ENCODE data around the gene STARD13.

Gene STARD13

DNA sequence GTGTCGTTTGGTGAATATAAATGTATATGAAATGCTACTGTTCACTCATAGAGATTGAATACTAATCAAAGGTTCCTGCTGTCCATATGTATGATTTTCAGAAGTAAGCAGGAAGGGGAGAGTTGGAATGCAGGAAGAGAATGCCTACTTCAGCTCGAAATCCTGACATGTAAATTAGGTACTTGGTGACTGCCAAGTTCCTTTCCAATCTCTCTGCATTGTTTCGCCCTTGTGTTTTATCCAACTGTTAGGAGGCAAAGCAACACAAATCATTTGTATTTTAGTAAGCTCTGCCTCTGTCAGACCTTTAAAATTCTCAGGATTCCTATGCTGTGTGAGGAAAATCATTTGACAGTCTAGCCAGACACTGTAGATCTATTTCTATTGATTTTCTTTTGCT, 9.0 kb downstream of the STARD13 start:
- no peak for DNase-seq

DNA sequence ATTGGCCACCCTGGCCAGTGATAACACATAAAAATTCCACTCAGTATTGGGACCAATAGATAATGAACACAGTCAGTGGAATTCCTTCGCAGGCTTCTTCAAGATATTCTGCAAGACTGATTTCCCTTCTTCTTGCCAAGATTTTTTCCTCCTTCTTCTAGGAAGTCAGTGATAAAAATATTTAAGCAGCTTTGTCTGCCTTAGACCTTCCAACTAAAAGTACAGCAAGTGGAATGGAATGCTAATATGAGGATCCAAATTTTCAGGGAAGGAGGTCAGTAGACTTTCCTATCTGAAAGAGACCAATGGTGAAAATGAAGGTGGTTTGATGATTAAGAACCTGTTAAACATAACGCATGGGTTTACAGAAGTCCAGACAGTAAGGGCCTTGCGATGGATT, 9.6 kb downstream of the STARD13 start:
- no peak for DNase-seq

DNA sequence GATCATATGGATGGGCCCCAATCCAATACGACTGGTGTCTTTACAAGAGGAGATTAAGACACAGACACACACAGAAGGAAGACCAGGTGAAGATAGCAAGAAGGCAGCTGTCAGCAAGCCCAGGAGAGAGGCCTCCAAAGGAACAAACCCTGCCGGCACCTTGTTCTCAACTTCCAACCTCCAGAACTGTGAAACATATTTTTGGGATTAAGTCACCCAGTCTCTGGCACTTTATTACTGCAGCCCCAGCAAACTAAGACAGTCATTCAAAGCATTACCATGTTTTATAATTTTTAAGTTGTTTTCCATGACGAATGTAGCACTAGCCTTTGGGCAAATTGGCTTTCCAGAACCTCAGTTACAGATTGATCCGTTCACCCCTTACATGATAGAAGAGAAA, 11.3 kb downstream of the STARD13 start:
- DNase-seq: no peak

DNA sequence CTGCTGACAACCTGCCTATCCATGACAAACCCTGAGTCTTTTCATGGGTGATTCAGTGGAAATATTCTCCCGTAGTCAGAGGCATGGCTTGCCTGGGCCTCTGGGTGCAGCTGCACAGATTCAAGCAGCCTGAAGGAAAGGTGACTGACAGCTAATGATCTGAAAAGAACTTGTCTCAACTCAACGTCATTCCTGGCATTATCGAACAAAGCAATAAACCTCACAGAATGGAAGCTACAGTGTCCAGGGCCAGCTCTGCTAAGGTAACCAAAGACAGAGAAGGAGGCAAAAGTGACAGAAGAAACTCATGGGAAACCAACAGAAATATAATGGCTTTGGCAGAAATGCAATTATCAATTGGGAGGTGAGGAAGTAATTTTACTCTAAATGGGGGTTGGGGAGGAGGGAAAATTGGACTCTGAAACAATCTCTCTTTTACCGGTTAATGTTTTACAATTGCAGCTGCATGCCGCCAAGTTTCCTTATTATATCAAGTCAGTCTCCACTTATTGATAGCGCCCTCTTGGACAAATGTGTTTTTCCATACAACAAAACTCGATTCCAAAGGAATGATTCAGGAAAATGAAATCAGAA, 12.9 kb downstream of the STARD13 start:
- DNase-seq: no peak

DNA sequence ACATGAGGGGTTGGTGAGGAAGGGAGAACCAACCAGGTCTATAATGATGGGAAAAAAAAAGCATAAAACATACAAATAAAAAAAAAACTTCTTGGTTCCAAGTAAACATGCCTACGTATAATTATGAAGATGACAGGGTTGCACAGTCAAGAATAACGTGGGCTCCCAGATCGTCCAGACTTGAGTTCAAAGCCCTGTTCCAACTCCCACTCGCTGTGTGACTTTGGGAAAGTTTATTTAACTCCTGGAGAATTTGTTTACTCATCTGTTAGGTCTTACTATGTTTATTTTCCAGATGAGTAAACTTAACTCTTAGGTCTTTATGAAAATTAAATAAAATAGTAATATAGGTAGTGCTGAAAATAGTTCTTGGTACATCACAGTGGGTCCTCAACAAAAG, 13.8 kb downstream of the STARD13 start:
- no peak for DNase-seq

DNA sequence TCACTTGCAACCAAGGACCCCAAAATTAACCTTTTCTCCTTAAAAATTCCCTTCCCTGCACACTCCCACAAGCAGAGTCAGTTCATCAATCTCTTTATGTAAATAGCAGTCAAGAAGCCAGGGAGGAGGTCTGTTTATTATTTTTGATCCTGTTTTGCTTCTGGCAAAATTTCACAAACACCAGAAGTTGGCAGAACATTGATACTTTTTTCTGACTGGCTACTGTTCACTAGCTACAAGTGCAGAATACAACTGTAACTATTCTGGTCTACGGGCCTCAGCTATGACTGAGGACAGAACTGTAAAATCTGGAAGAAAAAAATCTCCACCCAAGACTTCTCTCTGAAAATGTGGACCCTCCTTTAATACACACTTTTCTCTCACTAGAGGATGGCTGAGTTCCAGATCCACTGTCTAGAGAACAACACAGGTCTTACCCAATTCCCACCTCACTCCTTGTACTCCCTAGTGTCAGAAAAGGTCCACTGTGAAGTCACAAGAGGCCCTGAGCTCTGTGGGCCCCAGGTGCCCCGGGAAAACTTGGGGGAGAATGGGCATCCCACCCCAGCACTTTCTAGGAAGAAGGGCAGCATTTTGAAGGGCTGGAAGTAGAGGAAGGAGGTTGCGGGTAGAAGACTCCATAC, 14.5 kb downstream of the STARD13 start:
- DNase-seq: no peak

DNA sequence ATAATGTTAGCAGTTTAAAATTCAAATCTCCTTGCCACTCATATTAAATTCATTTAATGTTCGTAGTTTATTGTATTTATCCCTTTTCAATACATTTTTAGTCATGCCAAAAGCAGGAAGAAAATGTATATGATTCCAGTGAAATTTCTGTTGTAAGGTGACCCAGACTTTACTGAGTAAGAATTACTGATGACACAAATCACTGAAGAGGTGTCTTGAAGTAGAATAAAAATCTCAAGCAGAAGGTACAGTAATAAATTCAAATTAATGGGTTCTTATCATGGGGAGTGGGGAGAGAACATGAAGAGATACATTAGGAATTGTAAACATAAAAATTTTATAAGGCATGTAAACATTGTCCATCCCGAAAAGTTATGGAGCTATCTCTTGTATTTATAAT, 19.9 kb downstream of the STARD13 start:
- no peak for DNase-seq

DNA sequence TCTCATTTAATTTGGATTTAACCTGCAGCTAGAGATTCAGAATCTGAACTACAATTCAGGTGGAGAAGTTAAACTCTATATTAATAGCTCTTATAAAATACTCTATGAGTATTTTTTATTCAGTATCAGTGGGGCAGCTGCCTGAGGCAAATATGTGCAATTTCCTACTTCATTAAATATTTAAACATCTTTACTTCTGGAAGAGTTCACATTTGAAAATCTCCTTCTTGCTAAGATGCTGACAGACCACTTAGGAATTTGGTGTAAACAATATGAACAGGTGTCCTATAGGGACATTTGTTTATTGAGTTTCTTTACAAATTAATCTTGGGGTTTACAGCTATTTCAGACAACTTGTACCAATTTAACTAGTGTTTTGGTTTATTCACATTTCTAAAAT, 20.4 kb downstream of the STARD13 start:
- no peak for DNase-seq

DNA sequence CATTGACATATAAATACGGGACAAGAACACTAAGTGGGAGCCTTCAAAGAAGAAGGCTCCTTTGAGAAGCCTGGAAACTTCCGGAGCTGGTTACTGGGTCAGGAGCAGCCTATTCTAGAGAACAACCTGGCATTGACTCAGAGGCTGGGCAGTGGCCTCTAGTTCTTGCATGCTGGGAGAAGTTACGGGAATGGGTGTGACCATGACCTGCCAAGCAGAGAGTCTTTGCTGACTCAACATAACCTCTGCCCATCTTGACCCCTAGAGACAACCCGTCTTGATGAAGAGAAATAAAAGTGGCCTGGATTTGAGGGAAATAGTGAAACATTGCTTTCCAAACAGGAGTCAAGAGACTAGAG, 21.0 kb downstream of the STARD13 start:
- DNase-seq: no peak

DNA sequence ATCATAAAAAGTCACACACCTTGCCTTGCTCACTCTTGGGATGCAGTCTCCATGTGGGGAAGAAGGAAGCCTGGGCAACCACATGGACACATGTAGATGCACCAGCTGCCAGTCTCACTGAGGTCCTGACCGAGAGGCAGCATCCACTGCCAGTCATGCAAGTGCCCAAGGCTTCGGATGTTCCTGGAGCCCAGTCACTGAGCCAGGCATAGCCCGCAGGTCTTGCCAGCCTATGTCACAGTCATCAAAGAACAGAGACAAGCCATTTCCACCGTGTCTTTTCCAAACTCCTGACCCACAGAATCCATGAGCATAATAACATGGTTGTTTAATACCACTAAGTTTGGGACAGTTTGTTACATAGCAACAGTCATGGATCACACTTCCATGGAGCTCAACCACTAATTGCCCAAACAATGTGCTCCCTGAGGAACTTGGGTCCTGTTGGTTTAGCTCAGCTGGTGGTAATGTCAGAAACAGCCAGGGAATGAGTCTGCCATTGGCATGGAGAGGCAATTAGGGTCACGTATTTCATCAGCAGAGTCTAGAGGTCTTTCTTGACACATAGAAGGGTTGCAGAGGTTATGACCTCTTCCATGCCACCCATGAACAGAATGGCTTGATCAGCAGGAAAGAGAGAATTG, 21.5 kb downstream of the STARD13 start:
- no peak for DNase-seq

DNA sequence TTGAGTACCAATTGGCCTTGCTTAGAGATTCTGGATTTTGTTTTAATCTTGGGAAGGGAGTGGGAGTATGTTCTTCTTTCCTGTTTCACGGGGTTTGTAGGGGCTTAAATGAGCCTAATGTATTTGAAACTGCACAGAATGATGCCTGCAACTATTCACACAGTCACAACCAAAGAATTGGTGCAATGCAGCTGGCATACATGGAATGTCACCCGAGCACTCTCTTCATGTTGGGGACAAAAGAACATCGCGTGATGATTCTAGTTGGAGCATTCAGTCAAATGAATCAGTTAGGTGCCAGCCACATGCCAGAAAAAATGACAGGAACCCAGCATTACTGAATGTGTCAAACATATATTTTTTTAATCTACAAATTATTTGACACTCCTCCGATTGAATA, 22.1 kb downstream of the STARD13 start:
- no peak for DNase-seq

DNA sequence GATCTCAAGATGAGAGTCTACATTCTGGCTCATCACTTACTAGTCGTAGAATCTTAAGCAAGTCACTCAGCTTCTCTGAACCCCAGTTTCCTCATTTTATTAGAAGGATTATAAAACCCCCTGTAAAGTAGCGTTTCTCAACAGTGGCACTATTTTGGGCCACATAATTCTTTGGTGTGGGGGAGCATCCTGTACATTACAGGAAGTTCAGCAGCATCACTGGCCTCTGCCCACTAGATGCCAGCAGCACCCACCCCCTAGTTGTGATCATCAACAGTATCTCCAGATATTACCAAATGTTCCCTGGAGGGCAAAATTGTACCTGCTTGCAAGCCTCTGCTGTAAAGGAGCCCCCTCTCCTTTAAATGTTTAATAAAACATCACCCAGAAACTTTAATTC, 22.6 kb downstream of the STARD13 start:
- no peak for DNase-seq

DNA sequence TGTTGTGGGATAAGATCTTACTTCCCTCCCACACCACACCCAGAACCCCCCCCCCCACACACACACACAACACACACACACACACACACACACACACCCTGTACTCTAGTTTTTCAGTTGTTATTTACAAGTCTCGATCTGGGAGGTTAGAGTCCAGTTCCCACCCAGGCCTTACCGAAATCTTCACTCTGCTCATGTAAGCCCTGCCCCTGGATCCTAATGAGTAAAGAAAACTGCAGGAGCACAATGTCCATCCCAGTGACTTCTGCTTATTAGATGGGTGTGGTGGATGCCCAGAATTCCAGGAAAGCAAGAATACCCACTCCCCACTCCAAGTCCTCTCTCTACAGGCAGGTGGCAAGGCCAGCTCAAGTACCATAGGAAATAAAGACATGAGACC, 23.0 kb downstream of the STARD13 start:
- DNase-seq: no peak

DNA sequence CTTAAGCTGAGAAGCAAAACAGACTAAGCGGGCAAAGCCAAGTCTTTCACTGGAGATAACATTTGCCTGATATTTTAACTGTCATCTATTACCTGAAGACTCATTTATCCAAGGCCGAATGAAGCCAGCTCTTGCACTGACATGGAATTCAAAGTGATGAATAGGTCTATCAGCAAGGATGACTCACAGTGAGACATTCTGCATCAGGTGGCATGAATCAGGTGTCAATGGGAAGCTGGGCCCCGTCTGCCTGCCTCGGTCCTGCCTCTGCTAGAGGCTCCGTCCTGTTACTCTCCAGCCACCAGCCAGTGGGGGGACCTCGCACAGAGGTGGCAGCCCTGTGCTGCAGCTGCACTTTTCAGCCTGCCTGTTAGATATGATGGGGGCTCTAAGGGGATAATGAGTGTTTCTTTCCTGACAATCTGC, 23.5 kb downstream of the STARD13 start:
- DNase-seq: no peak

DNA sequence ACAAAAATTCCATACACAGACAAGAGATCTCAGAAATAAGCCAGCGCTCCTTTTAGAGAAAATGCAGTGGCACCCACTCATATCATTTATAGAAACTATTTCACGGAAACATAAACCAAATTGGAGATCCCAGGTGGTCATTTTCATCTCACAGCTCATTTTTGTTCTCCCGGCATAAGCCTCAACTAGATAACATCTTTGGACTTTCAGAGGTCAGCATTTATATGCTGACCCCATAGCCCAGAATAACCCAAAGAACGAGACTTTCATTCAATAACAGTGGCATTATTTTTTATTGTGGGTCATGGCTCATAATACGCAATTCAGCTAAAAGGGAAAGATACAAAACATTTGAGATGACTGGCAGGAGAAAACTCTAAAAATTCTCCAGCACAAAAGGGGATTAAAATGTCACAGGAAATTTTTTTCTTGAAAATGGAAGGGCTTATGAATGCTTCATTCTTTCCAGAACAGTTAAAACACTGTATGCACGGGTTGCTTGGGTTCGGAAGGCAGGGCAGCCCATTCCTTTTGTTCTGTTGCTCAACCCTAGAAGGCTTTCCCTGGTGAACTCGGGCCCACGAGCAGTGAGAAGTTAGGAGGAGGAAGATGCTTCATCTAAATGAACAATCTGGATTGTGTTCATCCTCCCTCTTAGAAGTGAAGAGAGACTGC, 24.0 kb downstream of the STARD13 start:
- DNase-seq: no peak

DNA sequence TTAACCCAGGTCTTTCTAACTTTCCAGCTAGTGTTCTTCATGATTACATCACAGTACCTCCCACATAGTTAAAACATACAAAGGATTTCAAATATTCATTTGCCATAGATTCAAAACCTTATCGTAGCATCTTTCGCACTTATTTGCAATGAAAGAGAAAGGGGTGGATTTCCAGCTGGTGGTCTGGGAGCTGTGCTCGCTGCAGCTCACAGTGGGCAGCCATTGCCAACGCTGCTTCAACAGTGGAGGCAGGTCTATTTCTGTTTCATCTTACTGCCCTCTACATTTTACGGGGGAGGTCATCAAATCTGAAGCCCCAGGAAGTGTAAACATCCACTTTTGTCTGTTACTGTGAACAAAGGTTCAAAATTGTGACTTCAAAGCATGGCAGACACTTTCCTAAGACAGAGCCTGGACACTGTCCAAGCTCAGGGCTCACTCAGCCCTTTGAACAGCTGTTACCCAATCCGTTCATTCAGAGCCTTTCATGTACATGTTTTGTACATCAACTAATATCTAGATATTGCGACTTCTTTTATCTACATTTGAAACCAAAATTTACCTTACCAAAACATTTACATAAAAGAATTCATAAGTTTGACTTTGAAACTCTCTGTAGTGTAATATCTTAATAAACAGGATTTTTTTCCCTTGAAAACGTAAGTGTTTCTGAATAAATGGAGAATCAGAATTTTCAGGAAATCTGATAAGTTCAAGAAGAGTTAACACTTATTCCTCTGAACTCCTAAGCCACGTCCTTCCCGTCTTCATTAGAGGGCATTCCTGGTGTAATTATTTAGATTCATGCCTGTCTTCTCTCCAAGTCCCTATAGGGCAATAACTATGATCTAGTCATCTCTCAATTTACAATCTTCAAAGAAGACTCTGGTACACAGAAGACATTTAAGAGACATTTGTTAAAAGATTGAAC, 25.1 kb downstream of the STARD13 start:
- DNase-seq: no peak

DNA sequence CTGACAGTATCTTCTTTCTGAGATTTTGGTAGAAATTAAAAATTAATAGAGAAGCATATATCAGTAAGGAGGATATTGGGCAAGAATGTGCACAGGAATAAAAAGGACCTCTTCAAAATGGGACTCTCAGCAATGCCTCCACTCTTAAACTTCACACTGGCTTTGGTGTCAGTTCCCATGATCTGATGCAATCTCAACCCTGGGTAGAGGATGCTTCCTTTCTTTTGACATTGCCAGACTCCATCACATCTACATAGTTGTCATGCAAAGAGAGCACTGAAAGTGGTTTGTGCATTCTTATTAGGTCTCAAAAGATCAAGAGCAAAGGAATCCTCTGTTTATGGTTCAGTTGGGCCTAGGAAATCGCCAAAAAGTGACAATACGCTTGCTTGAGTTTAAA, 26.3 kb downstream of the STARD13 start:
- no peak for DNase-seq

DNA sequence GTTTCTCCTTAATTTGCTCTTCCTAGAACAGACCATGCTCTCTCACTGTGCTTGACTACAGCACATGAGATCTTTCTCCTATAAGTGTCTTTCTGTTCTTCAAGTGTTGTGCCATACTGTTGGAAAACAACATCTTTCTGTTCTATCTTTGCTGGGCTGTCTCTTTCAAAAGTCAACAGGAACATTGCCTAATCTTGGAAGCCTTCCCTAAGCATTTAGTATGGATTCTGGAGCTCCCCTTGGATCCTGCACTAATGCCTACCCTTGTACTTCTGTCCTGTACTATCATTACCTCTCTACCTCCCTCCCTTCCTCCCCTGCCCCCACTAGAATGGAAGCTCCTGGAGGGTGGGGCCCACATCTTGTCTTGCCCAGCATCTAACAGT, 26.8 kb downstream of the STARD13 start:
- no peak for DNase-seq

DNA sequence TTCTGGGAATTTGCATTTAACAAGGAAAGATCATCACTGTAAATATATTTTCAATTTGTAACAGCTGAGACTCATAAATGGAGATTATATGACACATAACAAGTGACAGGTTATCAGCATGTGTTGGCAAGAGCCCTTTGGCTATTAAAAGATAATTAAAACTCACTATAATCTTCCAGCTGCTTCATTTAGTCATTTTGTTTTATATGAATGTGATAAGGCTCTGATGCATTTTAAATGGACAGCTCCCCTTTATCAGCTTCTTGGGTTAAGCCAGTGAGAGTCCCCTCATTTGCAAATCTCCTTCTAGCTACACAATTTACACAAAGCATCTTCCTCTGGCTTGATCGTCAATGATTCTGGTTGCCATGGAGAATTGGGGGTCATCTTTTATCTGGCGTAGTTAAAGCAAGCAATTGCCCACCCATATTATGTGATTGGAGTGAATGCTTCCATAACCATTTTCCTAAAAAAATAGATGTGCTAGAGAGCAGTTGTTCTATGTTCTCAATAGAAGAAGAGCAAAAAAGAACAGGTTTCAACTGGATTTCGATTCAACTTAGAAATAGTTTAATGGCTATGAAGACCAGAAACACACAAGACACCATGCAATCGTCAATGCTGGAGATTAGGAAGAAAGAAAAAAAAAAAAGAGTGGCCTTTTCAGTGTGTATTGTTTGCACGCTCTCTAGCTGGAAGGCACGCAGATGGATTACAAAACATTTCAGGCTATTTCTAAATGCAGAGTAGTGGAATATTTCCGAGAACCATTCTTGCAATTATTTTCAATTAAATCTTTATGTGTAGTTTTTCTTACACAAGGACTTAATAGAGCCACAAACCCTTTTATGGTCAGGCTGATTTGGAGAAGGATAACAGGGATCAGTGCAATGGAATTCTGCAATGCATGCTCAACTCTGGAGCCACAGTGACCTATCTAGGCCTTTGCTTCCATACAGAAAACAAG, 27.4 kb downstream of the STARD13 start:
- no peak for DNase-seq

DNA sequence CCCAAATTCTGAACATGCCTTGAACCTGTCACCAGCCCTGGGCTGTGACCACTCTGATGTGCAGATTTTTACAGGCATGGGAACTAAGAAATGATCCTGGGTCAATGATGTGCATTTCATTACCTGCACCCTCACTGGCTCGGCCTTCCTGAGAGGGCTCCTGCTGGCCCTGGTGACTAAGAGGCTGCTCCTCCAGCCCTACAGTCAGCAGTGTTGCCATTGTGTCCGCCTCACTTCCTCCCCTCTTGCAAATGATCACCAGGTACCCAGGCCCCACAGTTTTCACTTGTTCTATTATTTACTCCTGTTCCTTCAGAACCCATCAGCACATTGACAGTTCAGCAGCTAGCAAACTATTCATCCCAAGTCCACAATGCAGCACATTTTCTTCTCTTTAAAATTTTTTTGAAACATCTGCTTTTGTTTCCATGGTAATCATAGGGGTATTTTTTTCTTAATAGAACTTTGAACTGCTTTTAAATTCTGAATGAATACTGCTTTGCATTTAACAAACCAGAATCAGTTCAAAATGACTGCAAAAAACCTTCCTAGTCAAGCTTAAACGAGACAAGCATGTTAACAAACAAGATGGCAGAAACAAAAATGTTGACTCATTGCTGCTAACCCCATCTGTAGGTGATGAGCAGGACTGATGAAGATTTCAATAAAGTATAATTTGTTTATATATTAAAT, 29.3 kb downstream of the STARD13 start:
- no peak for DNase-seq

DNA sequence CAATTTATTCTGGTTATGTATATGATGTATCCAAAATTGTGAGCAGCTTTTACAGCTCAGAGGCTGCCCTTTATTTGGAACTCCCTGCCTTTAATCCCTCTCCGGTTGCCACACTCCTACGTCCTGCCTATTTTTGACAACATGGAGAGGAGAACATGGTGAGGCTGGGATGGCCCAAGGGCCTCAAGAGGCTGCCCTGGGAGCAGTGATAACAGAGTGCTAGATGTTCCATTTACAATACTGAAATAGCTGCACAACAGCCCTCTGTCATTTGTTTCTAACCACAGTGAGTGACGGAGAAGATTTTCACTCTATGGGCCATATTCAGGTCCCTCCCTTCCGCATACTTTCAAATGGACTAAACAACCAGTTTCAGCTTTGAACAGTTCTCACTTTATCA, 33.4 kb downstream of the STARD13 start:
- DNase-seq: no peak
